CD1c-positive myeloid dendritic cell (primary cell): ENCODE measurements around the gene NODAL.
A peak's percentile ranks its signal among the peaks of the same experiment; 100 is the strongest.

Experiments used
- DNase-seq: peaks from one replicate; pipeline ENCODE4 v3.0.0-alpha.2; 2016; ENCODE audit errors: extremely low spot score

NODAL gene

DNA sequence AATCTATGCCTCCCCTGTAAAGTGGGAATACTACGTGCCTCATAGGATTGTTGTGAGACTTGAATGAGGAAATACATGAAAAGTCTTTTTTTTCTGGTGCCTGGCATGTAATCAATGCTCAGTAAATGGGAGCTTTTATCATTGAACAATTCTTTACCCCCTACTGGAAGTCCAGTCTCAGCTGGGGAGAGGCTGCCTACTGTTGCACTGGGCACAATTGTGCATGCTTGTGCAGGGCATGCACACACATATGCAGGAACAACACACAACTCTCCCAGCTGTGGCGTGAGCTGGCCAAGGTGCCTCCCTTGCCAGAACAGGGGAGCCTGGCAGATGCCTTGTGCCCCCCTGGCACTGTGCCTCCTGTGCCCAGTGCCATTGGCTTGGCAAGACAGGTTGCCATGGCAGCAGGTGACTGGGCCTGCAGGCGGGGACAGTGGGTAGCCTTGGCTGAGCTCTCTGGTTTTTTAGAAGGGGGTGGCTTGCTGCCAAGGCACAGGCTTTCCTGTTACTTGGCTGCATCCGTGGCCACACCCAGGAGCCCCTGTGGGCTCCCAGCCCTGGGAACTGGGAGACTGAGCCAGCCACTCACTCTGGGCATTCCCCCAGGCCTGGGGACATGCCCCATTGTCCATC, 21.0 kb upstream of the NODAL start:
- no peak for DNase-seq

DNA sequence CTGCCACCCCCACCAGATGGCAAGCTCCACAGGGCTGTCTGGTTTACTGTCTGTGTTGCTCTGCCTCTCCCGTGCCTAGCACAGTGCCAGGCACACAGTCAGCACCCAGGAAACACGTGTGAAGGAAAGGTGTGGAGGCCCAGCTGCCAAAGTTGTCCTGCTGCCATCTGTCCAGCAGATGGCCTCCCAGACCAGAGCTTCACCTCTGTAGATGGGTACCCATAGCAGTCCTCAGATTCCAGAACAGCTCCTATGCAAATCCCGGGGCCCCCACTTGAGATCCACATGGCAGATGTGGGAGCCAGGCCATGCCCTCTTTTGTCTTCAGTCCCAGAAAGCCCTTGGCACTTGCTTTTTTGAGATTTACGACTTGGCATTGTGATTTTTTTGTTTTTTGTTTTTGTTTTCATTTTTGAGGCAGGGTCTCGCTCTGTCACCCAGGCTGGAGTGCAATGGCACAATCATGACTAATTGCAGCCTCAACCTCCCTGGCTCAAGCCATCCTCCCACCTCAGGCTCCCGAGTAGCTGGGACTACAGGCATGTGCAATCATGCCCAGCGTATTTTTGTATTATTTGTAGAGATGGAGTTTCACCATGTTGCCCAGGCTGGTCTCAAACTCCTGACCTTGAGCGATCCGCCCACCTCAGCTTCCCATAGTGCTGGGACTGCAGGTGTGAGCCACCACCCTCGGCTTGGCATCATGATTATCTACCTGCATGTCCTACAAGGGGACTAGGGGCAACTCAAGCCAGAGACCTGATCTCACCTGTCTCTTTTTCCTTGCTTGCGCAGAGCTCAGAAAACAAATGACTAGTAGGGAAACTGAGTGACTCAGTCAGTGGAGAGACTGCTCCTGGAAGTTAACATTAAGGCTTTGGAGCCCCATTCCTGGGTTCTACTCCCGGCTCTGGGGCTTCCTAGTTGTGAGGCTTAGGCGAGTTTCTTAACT, 20.2 kb upstream of the NODAL start:
- DNase-seq: peak; percentile 59

DNA sequence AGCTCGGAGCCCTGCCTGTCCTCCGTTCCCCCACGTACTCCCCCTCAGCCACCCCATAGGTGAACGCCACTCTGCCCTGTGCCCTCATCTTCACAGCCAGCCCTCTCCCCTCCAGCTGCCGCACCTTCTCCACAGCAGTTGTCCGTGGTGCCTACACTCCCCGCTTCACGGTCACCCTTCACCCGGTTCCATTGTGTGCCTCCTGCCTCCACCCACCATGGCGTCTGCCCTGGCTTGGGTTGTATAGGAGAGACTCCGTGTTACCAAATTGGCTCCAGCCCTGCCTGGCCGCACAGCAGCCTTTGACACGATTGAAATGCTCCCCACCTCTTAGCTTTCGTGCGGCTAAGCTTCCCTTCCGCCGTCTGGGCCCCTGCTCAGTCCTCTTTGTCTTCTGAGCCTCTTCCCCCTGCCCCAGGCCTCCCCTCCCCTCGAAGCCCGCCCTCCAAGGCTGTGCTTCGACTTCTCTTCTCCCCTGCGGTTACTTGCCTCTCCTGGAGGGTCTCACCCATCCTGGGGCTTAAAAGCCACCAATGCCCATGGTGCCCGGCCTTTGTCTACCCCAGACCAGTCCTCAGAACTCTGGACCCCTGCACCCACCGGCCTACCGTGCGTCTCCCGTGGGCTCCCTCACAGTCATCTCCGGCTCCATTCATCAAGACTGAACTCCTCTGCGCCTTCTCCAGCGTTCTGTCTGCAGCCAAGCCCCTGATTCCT, 18.5 kb upstream of the NODAL start:
- no peak for DNase-seq

DNA sequence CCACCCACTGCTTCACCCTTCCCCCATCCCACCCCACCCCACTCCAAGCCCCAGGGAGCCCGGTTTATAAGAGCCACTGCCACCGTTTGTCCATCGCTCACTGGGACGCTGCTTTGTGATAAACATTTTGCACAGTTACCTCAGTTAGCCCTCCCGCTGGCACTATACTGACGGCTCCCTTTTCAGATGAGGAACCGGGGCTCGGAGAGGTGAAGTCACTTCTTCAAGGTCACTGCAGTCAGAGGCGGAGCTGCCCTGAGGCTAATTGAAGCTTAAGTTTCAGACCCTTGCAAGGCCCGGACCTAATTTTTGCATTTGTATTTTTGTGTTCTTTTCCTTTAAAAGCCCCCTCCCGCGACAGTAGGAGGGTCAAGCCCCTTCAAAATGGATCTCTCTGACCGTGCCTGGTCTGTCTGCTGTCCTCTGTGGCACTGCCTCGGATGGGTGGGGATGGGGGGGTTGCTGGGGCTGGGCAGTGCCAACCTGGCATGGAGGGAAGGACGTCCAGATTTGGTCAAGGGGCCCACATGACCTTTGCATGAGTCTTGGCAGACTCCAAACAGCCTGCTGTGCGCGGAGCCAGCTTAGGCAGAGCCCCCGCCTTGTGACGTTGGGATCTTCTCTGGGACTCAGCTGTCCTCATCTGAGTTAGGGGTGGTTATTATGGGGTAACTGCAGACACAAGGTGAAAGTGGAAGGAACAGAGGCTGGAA, 17.7 kb upstream of the NODAL start:
- DNase-seq: peak; percentile 52

DNA sequence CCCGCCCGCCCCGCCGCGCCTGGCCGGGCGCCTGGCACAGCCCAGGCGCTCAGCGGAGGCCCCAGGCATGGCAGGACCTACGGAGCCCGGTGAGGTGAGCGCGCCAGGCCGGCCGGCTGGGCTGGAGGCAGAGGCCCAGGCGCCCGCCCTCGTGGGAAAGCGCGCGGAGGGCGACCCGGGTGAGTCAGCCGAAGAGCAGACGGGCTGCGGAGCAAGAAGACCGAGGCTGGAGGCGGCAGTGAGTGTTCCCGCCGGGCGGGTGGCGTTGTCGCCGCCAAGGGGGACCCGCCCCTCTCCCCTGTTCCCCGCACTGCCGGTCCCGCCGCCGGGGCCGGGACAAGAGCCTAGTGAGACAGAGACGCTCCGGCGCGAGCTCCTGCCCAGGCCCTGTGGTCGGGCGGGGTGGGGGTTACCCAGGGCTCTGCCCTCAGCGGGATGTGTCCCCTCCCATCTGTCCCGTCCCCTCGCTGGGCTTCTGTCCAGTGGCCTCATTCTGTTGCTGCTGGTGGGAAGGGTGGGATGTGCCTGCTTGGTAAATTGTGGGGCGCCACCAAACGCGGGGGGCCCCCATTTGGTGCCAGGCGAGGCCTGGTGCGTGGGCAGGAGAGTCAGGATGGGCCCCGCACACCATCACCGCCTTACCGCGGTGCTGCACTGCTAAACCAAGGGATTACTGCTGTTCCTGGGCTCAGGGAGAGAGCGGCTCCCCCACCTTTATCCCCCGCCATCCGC, 17.0 kb upstream of the NODAL start:
- DNase-seq: peak; percentile 82

DNA sequence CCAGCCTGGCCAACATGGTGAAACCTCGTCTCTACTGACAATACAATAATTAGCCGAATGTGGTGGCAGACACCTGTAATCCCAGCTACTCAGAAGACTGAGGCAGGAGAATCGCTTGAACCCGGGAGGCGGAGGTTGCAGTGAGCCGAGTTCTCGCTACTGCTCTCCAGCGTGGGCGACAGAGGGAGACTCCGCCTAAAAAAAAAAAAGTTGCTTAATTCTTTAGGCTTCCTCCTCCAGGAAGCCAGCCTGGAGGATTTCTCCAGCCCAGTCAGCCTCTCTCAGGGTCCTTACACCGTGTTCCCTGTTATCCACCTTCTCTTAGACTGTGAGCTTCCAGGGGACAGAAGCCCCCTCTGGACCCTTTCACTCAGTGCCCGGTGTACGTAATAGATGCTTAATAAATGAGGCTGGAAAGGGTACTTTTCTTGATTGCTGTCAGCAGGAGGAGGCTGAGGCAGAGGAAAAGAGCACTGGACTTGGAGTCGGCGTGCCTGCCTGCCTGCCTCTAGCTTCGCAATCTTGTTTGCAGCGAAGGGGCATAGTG, 16.4 kb upstream of the NODAL start:
- peak; percentile 65 for DNase-seq

DNA sequence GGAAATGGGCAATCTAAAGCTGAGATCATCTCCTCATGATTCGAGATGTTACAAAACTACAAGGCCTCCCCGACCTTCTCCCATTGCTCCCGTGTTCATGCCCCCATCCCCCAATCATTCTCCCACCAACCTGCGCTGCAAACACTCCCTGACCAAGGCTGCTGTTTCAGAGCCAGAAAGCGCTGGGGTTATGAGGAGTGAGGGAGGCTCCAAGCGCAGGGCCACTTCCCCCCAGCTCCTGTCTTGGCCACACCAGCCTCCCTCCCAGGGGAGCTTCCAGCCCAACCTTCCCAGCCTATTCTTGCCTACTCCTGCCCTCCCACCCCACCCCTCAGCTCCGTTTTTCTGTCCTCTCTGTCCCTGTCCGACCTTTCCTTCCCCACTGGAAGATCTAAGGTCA, 14.7 kb upstream of the NODAL start:
- DNase-seq: no peak

DNA sequence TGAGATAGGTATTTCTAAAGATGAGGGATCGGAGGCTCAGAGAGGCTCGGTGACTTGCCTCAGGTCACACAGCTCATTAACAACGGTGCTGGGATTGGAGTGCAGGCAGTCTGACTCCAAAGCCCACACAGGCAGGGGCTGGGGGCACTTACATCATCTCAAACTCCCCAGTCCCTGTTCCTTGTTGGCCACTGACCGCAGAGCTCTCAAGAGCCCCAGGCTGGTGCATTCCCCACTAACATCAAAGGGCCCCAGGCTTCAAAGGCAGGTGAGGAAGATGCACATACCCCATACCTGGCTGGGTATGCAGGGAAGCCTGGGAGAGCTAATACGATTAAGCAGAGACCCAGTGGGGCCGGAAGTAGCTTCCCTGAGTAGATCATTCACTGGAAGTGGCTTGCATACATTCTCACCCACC, 13.7 kb upstream of the NODAL start:
- DNase-seq: no peak

DNA sequence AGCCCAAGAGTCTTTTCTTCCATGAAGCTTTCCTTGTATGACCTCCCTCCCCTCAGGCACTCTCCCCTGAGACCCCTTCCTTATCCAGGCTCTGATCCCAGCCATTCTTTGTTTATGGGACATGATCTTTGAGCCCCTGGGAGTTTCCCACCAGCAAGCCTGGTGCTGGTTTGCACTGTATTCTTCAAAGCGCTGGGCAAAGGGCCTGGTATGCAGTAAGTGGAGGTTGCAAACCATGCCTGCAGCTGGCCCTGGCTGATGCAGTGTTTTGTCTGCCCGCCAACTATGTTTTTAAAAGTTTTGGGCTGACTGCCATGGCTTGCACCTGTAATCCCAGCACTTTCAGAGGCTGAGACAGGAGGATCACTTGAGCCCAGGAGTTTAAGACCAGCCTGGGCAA, 6.8 kb upstream of the NODAL start:
- no peak for DNase-seq

DNA sequence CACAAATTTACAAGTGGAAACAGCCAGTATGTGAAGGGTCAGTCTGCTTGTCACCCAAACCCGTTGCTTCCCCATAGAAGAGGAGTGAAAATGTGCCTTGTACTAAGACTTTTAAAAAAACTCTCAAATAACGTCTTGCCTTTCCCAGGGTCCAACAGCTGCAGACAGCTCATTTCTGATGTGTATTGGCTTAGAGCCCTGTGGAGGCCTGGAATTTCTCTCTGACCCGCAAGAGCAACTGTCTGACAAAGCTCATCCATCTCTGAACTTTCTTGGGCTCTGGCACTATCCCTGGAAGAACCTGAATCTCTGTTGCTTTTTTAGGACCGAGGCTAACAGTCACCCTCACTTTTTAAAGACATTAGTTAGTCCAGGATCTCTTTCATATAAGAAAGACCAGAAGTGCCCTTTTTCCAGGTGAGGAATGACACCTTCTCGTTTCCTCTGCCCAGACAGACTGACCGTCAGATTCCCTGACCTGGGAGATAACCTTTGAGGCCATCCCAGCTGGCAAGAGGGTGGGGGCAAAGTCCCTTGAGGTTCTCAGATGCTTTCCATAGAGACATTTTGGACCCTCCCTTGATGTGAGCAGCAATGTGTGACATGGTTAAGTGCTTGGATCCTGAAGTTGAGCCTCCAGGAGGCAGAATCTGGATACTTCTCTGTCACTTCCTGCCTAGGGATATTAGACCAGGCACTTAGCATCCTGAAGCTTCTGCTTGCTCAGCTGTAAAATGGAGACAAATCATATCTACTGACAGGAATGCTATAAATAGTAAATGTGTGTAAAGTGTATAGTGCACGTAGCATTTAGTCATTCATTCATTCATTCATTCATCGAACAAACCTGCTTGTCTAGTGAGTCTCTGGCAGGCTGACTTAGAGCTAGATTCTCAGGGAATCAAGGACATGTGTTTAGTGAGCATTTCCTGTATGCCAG, 4.5 kb upstream of the NODAL start:
- DNase-seq: no peak

DNA sequence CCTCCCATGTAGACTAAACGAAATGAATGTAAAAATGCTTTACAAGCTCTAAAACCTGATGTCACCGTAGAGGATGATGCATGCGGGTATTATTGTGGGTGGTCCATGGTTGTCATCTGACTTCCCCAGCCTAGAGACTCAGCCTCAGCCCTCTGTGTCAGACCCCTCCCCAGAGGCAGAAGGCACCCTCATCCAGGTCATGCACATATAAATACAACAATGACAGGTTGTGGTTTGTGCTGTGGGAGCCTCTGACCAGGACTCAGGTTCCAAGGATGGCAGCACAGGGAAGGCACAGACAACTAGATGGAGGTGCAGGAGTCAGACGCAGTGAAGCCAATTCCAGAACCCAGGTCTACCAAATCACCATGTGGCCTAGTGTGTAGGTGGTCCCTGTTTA, 3.3 kb upstream of the NODAL start:
- DNase-seq: no peak

DNA sequence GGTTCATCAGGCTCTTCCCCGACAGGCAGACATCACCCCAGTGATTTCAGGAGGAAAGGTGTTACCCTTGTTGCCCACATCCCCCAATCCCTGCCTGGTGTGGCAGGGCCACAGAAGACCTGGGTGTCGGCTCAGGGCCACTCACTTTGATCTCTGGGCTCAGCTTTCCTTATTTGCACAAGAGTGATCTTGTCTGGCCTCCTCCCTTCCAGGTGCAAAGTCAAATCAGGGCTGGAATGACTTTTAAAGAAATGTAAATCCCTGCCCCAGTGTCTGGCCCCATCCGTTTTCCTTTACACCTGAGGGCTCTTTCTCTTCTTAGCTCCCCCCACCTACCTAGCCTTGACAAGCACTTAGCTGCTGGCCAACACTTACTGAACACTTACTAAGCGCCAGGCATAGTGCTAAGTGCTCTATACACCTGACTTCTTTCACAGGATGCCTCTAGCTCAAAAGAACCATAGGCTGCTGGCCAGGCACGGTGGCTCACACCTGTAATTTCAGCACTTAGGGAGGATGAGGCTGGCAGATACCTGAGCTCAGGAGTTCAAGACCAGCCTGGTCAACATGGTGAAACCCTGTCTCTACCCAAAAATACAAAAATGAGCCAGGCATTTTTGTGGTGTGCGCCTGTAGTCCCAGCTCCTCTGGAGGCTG, 979 bp upstream of the NODAL start:
- DNase-seq: no peak

DNA sequence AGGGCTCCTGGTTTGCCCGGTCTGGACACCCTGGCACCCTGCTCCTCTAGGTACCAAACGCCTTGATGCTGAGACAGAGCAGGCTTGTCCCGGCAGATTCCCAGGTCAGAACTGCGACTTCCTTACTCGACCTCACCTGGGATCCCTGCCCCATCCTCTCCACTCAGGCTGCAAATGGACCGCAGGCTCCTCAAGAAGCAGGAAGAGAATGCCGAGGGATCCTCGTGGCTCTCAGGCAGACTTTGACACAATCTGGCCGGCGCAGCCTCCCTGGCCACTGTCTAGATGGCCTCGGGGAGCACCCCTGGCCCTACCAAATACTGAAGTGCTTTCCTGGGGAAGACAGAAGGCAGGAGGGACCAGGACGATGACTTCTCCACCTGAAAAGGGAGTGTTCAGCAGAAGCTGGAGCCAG, 421 bp upstream of the NODAL start:
- no peak for DNase-seq

DNA sequence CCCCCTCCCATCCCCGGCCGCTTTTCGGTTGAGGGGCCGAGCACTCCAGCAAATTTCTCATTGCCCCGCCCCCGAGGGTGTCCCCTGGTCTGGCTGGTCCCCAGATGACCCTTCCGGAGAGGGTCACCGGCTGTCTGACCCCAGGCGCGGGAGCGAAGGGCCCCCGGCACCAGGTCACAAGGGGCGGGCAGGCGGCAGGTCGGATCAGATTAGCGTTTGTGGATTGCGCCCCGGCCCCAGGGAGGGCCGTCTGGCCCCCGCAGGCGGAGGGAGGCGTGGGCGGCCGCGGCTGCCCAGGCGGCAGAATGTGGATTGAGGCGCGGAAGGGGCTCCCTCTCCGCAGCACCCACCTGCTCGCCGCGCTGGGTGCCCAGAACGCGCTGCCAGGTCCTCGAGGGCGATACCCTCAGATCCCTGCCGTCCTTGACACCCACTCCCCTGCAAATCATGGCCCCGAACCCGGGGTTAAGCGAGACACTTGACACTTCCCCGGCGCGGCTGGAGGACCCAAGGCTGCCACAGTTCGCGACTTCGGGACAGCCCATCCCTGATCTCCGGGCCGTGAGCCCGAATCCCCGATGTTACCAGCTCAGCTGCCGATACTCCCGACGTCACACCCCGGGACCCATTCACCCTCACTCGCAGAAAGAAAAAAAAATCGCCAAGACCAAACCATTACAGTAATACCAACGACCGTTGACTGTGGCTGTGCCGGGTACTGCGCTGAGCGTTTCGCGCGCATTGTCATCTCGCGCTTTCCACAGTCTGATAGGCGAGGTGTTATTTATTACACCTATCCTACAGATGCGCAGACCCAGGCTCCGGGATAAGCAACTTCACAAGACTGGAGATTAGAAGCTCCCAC, 953 bp downstream of the NODAL start:
- no peak for DNase-seq

DNA sequence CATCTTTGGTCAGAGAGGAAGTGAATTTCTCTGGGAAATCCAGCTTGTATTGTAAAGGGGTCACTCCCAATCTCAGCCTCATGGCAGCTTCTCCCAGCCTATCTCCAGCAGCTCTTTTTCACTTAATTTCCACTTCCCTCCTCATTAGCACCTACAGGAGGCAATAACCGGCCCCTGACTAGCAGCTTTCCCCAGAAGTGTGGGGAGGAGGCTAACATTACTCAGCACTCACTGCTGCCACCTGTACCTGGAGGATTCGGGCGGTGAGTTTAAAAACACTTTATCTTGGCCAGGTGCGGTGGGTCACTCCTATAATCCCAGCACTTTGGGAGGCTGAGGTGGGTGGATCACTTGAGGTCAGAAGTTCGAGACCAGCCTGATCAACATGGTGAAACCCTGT, 3.8 kb downstream of the NODAL start:
- DNase-seq: no peak

DNA sequence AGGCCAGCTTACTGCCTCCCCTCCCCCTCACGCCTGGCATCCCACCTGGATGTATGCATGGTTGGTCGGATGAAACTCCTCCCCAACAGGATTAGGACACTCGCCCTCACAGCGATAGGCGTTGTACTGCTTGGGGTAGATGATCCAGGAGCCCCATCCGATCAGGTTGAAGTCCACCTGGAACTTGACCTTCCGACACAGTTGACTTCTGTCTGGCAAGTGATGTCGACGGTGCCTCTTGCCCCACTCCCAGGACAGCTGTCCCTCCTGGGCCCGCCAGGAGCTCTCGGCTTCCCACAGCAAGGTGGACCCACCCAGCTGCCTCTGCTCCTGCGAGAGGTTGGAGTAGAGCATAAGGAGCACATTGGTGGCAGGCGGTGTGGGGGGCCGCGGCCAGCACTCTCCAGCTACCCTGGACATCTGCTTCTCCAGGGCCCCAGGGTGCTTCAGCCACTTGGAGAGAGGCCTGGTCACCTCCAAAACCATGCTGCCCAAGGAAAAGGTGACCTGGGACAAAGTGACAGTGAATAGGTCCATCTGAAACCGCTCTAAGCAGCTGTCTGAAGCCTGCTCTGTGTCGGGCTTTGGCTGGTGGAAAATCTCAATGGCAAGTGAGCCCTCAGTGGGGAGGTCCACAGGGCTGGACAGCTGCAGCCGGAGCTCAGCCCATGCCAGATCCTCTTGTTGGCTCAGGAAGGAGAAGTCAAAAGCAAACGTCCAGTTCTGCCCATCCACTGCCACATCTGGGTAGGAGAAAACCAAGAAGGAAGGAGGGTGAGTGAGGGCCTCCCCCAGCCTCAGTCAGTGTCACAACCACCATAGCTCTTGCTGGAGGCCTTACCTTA, 6.0 kb downstream of the NODAL start:
- DNase-seq: no peak

DNA sequence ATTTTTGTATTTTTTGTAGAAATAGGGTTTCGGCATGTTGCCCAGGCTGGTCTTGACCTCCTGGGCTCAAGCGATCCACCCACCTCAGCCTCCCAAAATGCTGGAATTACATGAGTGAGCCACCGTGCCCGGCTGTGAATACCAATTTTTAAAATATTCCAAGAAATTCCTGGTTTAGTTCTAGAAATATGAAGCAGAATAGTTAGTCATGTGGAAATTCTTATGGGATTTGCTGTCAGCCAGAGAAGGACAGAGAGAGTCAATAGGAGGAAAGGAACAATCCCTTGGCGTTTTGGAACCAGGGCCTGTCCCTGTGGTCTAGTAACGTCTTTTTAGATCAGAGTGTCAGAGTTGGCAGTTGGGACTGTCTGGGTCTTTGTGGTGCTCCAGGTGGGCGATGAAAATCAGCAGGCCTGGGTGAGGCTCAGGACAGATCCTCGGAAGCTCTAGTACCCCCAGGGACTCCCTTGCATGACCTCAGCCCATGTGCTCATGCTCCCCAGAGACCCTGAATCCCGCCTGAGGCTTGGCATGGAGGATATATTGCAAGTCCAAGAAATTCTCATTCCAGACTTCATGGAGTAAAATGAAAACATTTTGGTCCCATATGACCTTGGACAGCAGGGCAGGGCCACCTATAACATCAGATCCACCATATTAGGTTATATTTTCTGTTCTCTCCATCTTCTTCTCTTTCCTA, 7.8 kb downstream of the NODAL start:
- no peak for DNase-seq
